ENCODE measurements around the gene INTS14.

GRCh38 chr15:65550681-65551098 lies 60.2 kb downstream of the INTS14 start:
- TF ChIP-seq CTCF (IDR thresholded peaks at IDR 0.05; ENCODE audit: insufficient read depth, low read length, poor library complexity, severe bottlenecking): no peak
- TF ChIP-seq EZH2phosphoT487 (conservative IDR thresholded peaks at IDR 0.05; ENCODE audit: low read length): no peak
